Activated T-cell treated with anti-CD3 and anti-CD28 coated beads, Interleukin-2, amount 50 U/mL, for 48 hours (primary cell): ENCODE results near the gene PLCD1.
"Not testable (repeated sequence)": the region's sequence is repeated elsewhere in the genome, so short reads cannot be mapped to it uniquely, and the experiment has no call there.

Experiments
- DNase-seq, 2 experiments: peaks; one replicate each; pipeline ENCODE4 v3.0.0-alpha.2; 2020

The PLCD1 gene

GRCh38 chr3:37984051-37984450, 45.4 kb downstream of the PLCD1 start:
- DNase-seq = no peak

GRCh38 chr3:37982331-37982730, 47.1 kb downstream of the PLCD1 start:
- no peak for DNase-seq

- DNase-seq = no peak
These were observed 48.1 kb downstream of the PLCD1 start for GRCh38 chr3:37981348-37981664.

GRCh38 chr3:37980462-37981347, 48.7 kb downstream of the PLCD1 start:
- no peak for DNase-seq

GRCh38 chr3:37979541-37980461, 49.6 kb downstream of the PLCD1 start:
- no peak for DNase-seq

GRCh38 chr3:37974121-37975083, 55.0 kb downstream of the PLCD1 start:
- peak; percentile 76 to 78 for DNase-seq

GRCh38 chr3:37973246-37974054, 56.0 kb downstream of the PLCD1 start:
- no peak for DNase-seq

GRCh38 chr3:37972056-37972455, 57.4 kb downstream of the PLCD1 start:
- DNase-seq = not testable (repeated sequence)

- no peak for DNase-seq
These were observed 58.0 kb downstream of the PLCD1 start for GRCh38 chr3:37971467-37971866.

GRCh38 chr3:37970802-37971201, 58.6 kb downstream of the PLCD1 start:
- DNase-seq = no peak

- no peak for DNase-seq
These were observed 59.8 kb downstream of the PLCD1 start for GRCh38 chr3:37969596-37970100.

- DNase-seq = no peak
These were observed 60.4 kb downstream of the PLCD1 start for GRCh38 chr3:37968813-37969595.

GRCh38 chr3:37968199-37968598, 61.2 kb downstream of the PLCD1 start:
- DNase-seq = no peak

- DNase-seq = peak; percentile 72 to 74
These were observed 62.1 kb downstream of the PLCD1 start for GRCh38 chr3:37967260-37967881.

GRCh38 chr3:37964716-37965115, 64.7 kb downstream of the PLCD1 start:
- DNase-seq = no peak

GRCh38 chr3:37964146-37964545, 65.3 kb downstream of the PLCD1 start:
- DNase-seq = no peak

- no peak for DNase-seq
These were observed 65.8 kb downstream of the PLCD1 start for GRCh38 chr3:37963635-37964034.

GRCh38 chr3:37963016-37963415, 66.4 kb downstream of the PLCD1 start:
- DNase-seq = no peak

- DNase-seq = no peak
These were observed 67.6 kb downstream of the PLCD1 start for GRCh38 chr3:37961622-37962431.
